Upper lobe of right lung (tissue), 1 donor: ENCODE measurements around the gene PIAS3. TPM values are rescaled to one million over a fixed set of nuclear protein-coding genes. Genes with fewer than 3 reads are reported as not detected.
"Not testable (repeated sequence)": the region's sequence is repeated elsewhere in the genome, so short reads cannot be mapped to it uniquely, and the experiment has no call there.

ENCODE experiments used
- ATAC-seq: fragments of 200-7000 bp; cut with Tn5 transposase; one replicate; pipeline ENCODE4 v1.9.1; 2020; ENCODE audit warnings: mild to moderate bottlenecking, moderate library complexity
- DNase-seq: peaks from one replicate; pipeline ENCODE4 v3.0.0-alpha.2; 2020
- H3K27ac ChIP-seq: fragments of 200-600 bp; one replicate; pipeline ENCODE4 v1.8.0; 2022
- H3K27me3 ChIP-seq: fragments of 200-600 bp; one replicate; pipeline ENCODE4 v1.8.0; 2022; ENCODE audit warnings: mild to moderate bottlenecking
- H3K36me3 ChIP-seq: fragments of 200-600 bp; one replicate; pipeline ENCODE4 v1.8.0; 2022
- H3K4me1 ChIP-seq: fragments of 200-600 bp; one replicate; pipeline ENCODE4 v1.8.0; 2022
- H3K4me3 ChIP-seq: fragments of 200-600 bp; one replicate; pipeline ENCODE4 v1.8.0; 2022; ENCODE audit warnings: mild to moderate bottlenecking
- H3K9me3 ChIP-seq: fragments of 200-600 bp; one replicate; pipeline ENCODE4 v1.8.0; 2022
- CTCF ChIP-seq: fragments of 200-600 bp; IDR thresholded peaks from one replicate; pipeline ENCODE4 v1.8.0; 2022; ENCODE audit warnings: antibody characterized with exemption
- intact Hi-C: fragments of 100-400 bp; cut with DNase I; formaldehyde crosslinking; loops from one replicate; pipeline ENCODE4 v1.11.0; 2022
- total RNA-seq: library from RNA; stranded (reverse); fragmentation: NEBNext Ultra II Directional; extraction: Animal tissue kit (Norgen Biotek cat#: 25700); gene quantifications from one replicate; pipeline ENCODE4 v1.2.1, GENCODE V29; 2021
- donor health status: DM: no; HTN: yes; CAD: no; lungs with severe emphysema.

PIAS3 gene
- total RNA-seq, 1 donor from 2014 or later, result 29.2 TPM

- ATAC-seq, result no peak
- TF ChIP-seq CTCF, result no peak
- DNase-seq, result no peak
- intact Hi-C loops, result no loop called here
- H3K27ac ChIP-seq, result no peak overlapping the region
- peaks cover 72% of the 10 kb centered on the region for H3K36me3 ChIP-seq
- no peaks in the 10 kb centered on the region for H3K27me3 ChIP-seq
- H3K9me3 ChIP-seq, result no peaks in the 10 kb centered on the region
- no peak overlapping the region for H3K4me3 ChIP-seq
- peaks cover 14% of the 10 kb centered on the region for H3K4me1 ChIP-seq
Observed at GRCh38 chr1:145827966-145828365, 30.9 kb downstream of the PIAS3 start.

GRCh38 chr1:145826030-145826429 lies 32.9 kb downstream of the PIAS3 start:
- intact Hi-C loops, result no loop called here
- Histone ChIP-seq H3K27ac (no peak overlapping the region), H3K4me3 (no peak overlapping the region), H3K4me1 (peaks cover 14% of the 10 kb centered on the region), H3K36me3 (peaks cover 53% of the 10 kb centered on the region), H3K9me3 (no peaks in the 10 kb centered on the region), H3K27me3 (no peaks in the 10 kb centered on the region)
- ATAC-seq (no peak), DNase-seq (no peak)
- no peak for TF ChIP-seq CTCF

- H3K4me1 ChIP-seq, result peaks cover 14% of the 10 kb centered on the region
- peak overlapping the region; percentile 93 for H3K27ac ChIP-seq
- H3K9me3 ChIP-seq, result no peaks in the 10 kb centered on the region
- ATAC-seq (no peak), DNase-seq (no peak)
- peak overlapping the region; percentile 77 for H3K4me3 ChIP-seq
- no peak for TF ChIP-seq CTCF
- peaks cover 37% of the 10 kb centered on the region for H3K36me3 ChIP-seq
- H3K27me3 ChIP-seq, result no peaks in the 10 kb centered on the region
- intact Hi-C loops, result no loop called here
Observed at GRCh38 chr1:145824499-145824842, 34.4 kb downstream of the PIAS3 start.

- Histone ChIP-seq H3K4me3 (peak within 1 kb of the TSS; percentile 77), H3K27ac (peak within 1 kb of the TSS; percentile 93), H3K4me1 (peaks cover 14% of the 10 kb centered on the region), H3K36me3 (peaks cover 31% of the 10 kb centered on the region), H3K27me3 (no peaks in the 10 kb centered on the region), H3K9me3 (no peaks in the 10 kb centered on the region)
- intact Hi-C loops, result no loop called here
- DNase-seq (peak; percentile 96), ATAC-seq (peak; percentile 97)
- TF ChIP-seq CTCF, result no peak
Observed at GRCh38 chr1:145823565-145824498, 35.0 kb downstream of the PIAS3 start, which contains the start of the genes POLR3C and RNF115. Gene POLR3C (plus strand): TSS chr1:145824200. CDS start chr1:145825777, 1,577 bp downstream. Gene RNF115 (minus strand): TSS chr1:145824095. CDS start chr1:145823873, 222 bp downstream.

GRCh38 chr1:145822779-145823331 lies 36.0 kb downstream of the PIAS3 start:
- ATAC-seq, intact Hi-C loops, H3K27me3 ChIP-seq, H3K4me3 ChIP-seq, H3K27ac ChIP-seq, DNase-seq, H3K9me3 ChIP-seq: not testable (repeated sequence)
- Histone ChIP-seq H3K4me1 (peaks cover 14% of the 10 kb centered on the region), H3K36me3 (peaks cover 21% of the 10 kb centered on the region)

GRCh38 chr1:145818095-145818494 lies 40.8 kb downstream of the PIAS3 start:
- H3K27me3 ChIP-seq, H3K9me3 ChIP-seq, intact Hi-C loops, ATAC-seq, H3K27ac ChIP-seq, H3K4me3 ChIP-seq, H3K4me1 ChIP-seq, DNase-seq, H3K36me3 ChIP-seq: not testable (repeated sequence)

- intact Hi-C loops, DNase-seq, H3K27ac ChIP-seq, H3K27me3 ChIP-seq, ATAC-seq, H3K9me3 ChIP-seq, H3K36me3 ChIP-seq, H3K4me1 ChIP-seq, H3K4me3 ChIP-seq: not testable (repeated sequence)
Observed at GRCh38 chr1:145812977-145813810, 45.7 kb downstream of the PIAS3 start.
